ENCODE data around the gene KCNG2. TPM values are rescaled to one million over a fixed set of nuclear protein-coding genes. Genes with fewer than 3 reads are reported as not detected.

KCNG2 gene
- total RNA-seq, 2 donors from 2014 or later, result not detected

- Histone ChIP-seq H3K27me3 (no peaks in the 10 kb centered on the region), H3K27ac (no peak overlapping the region), H3K9me3 (no peaks in the 10 kb centered on the region), H3K4me1 (peaks cover 0 to 73% of the 10 kb centered on the region in 2 donors), H3K36me3 (peaks cover 24% of the 10 kb centered on the region), H3K4me3 (no peak overlapping the region)
- DNase-seq (ENCODE audit: low spot score), result no peak
- no peak for TF ChIP-seq CTCF (IDR thresholded peaks at IDR 0.05)
These were observed 147.6 kb downstream of the KCNG2 start for GRCh38 chr18:79945118-79946042.

- no peaks in the 10 kb centered on the region for H3K27me3 ChIP-seq
- peaks cover 8% of the 10 kb centered on the region for H3K36me3 ChIP-seq
- TF ChIP-seq CTCF (IDR thresholded peaks at IDR 0.05), result no peak
- DNase-seq (ENCODE audit: low spot score), result no peak
- no peaks in the 10 kb centered on the region for H3K9me3 ChIP-seq
- H3K27ac ChIP-seq, result no peak overlapping the region
- H3K4me3 ChIP-seq, result no peak overlapping the region
- peaks cover 0 to 81% of the 10 kb centered on the region in 2 donors for H3K4me1 ChIP-seq
These were observed 149.5 kb downstream of the KCNG2 start for GRCh38 chr18:79947054-79947755.

- DNase-seq (ENCODE audit: low spot score), result no peak
- Histone ChIP-seq H3K27me3 (no peaks in the 10 kb centered on the region), H3K4me3 (no peak overlapping the region), H3K9me3 (no peaks in the 10 kb centered on the region), H3K4me1 (peaks cover 0 to 78% of the 10 kb centered on the region in 2 donors), H3K36me3 (peaks cover 2% of the 10 kb centered on the region), H3K27ac (no peak overlapping the region)
- TF ChIP-seq CTCF (IDR thresholded peaks at IDR 0.05), result no peak
These were observed 150.3 kb downstream of the KCNG2 start for GRCh38 chr18:79947881-79948610.

GRCh38 chr18:79948719-79949411 is 151.1 kb downstream of the KCNG2 start:
- H3K27me3 ChIP-seq, result no peaks in the 10 kb centered on the region
- no peak for DNase-seq (ENCODE audit: low spot score)
- no peaks in the 10 kb centered on the region for H3K36me3 ChIP-seq
- peak overlapping the region in 1 of 2 donors; percentile 93 for H3K27ac ChIP-seq
- no peaks in the 10 kb centered on the region for H3K9me3 ChIP-seq
- H3K4me3 ChIP-seq, result no peak overlapping the region
- no peak for TF ChIP-seq CTCF (IDR thresholded peaks at IDR 0.05)
- peaks cover 0 to 73% of the 10 kb centered on the region in 2 donors for H3K4me1 ChIP-seq

Other genes starting within 250 kb of the KCNG2 start
- 1 to 10 TPM; 6.3 to 9.2 TPM for gene CTDP1, start 118.1 kb upstream of the KCNG2 start, total RNA-seq
- 10 to 100 TPM; 21.4 to 22.9 TPM for gene SLC66A2, start 153.7 kb downstream of the KCNG2 start, total RNA-seq
- 10 to 100 TPM in 1 of 2 donors, 1 to 10 TPM in 1; 8.6 to 13.0 TPM for gene HSBP1L1, start 166.7 kb downstream of the KCNG2 start, total RNA-seq
- 10 to 100 TPM; 20.8 to 37.5 TPM for gene TXNL4A, start 190.6 kb downstream of the KCNG2 start, total RNA-seq
- gene RBFA, start 236.5 kb downstream of the KCNG2 start, total RNA-seq, result 10 to 100 TPM; 11.9 to 17.5 TPM